Lower leg skin (tissue), 4 donors: ENCODE measurements around the gene TMED9. TPM values are rescaled to one million over a fixed set of nuclear protein-coding genes. Genes with fewer than 3 reads are reported as not detected.

Experiments
- DNase-seq, 2 donors: peaks; one replicate each; pipeline ENCODE4 v3.0.0-alpha.2; 2019; ENCODE audit warnings: low spot score in 2 of 2
- H3K4me3 ChIP-seq: fragments of 200-600 bp; sonication (generic); 2 replicates; pipeline ENCODE4 v1.5.1; 2017; ENCODE audit warnings: mild to moderate bottlenecking, low read depth; ENCODE audit not compliant: poor library complexity, severe bottlenecking
- CTCF ChIP-seq, 3 donors: fragments of 450-650 bp; IDR thresholded peaks; one replicate each; pipeline ENCODE4 v1.5.1; 2016; ENCODE audit warnings: antibody characterized with exemption in 3 of 3, mild to moderate bottlenecking in 3 of 3, moderate library complexity in 2 of 3
- POLR2A ChIP-seq, 2 donors: fragments of 450-650 bp; IDR thresholded peaks; one replicate each; pipeline ENCODE4 v1.6.1; 2016 to 2017; ENCODE audit warnings: antibody characterized with exemption in 2 of 2, mild to moderate bottlenecking in 1 of 2, moderate library complexity in 1 of 2
- WGBS, 2 donors: methylation state at CpG; one replicate each; pipeline ENCODE4 v1.1.5; 2018; 5-methylcytosine and 5-hydroxymethylcytosine counted together
- intact Hi-C: fragments of 100-400 bp; cut with DNase I; formaldehyde crosslinking; loops from one replicate; pipeline ENCODE4 v1.15.0; 2023; ENCODE audit warnings: low total_unique reads
- total RNA-seq, 4 donors: library from RNA; depleted of rRNA; stranded (reverse); fragments of >200 nt; gene quantifications; one replicate each; pipeline ENCODE4 v1.1.0, GENCODE V29; 2016

Gene TMED9
- total RNA-seq, 4 donors from 2014 or later = 70.4 to 95.7 (median 80.4) TPM

GRCh38 chr5:177607452-177608192, 15.6 kb downstream of the TMED9 start:
- intact Hi-C loops = no loop called here
- 36 to 37% methylated on average over 10 to 15 of the region's 15 CpGs for WGBS, 2 donors
- TF ChIP-seq POLR2A (IDR thresholded peaks at IDR 0.05) = no peak
- TF ChIP-seq CTCF (IDR thresholded peaks at IDR 0.05) = peak in 1 of 3 donors; percentile 43
- H3K4me3 ChIP-seq = no peak overlapping the region
- DNase-seq = peak; percentile 58 to 91

DNA sequence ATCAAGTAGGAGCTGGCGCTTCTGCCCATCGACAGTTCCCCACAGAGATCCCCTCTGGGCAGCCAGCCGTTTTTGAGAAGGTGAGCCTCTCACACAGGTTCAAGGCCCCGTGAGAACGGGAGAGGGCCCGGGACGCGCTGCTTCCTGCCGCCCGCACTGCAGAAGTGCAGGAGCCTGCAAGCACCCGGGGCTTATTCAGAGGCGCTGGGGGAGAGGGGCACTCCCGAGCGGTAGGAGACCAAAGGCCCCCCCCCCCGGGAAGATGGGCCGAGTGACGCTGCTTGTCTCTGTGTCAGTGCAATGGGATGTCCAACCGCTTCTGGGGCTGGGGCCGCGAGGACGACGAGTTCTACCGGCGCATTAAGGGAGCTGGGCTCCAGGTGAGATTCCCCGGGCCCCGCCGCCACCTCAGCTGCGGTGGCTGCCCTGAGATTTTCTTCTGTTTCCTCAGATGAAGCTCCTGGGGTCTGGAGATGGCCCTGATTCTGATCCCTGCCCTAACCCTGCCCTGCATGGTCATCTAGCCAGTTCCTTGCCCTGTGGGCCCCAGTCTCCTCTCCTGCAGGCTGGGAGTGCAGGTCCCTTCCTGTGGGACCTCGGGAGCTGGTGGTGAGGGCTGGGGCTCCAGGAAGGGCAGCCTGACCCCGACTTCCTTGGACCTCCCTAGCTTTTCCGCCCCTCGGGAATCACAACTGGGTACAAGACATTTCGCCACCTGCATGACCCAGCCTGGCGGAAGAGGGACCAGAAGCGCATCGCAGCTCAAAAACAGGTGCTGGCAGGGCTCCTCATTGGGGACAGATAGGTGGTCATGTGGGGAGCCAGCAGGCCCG, 16.5 kb downstream of the TMED9 start:
- 90 to 91% methylated on average over 33 to 37 of the region's 37 CpGs for WGBS, 2 donors
- intact Hi-C loops = no loop called here
- no peak for DNase-seq
- TF ChIP-seq POLR2A (IDR thresholded peaks at IDR 0.05) (no peak), CTCF (IDR thresholded peaks at IDR 0.05) (no peak)
- H3K4me3 ChIP-seq = no peak overlapping the region

DNA sequence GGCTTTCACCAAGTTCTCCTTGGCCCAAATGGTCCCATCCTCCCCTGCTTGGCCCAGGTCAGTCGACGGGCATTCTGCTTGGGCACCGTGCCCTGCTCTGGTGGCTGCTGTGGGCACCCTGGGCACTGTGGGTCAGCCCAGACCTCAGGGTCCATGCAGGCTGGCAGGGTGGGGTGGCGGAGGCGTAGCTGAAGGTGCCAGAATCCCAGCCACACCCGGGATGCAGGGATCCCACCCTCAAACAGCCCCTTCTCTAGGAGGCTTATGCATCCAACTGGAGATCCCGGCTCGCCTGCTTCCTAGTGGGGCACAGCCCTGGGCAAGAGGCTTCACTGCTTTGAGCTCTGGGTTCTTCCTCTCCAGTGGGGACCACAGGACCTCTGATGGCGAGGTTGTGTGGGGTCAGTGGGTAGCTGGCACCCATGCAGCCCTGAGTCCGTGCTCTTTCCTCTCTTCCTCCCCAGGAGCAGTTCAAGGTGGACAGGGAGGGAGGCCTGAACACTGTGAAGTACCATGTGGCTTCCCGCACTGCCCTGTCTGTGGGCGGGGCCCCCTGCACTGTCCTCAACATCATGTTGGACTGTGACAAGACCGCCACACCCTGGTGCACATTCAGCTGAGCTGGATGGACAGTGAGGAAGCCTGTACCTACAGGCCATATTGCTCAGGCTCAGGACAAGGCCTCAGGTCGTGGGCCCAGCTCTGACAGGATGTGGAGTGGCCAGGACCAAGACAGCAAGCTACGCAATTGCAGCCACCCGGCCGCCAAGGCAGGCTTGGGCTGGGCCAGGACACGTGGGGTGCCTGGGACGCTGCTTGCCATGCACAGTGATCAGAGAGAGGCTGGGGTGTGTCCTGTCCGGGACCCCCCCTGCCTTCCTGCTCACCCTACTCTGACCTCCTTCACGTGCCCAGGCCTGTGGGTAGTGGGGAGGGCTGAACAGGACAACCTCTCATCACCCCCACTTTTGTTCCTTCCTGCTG, 17.4 kb downstream of the TMED9 start:
- no peak overlapping the region for H3K4me3 ChIP-seq
- intact Hi-C loops = no loop called here
- no peak for TF ChIP-seq CTCF (IDR thresholded peaks at IDR 0.05)
- TF ChIP-seq POLR2A (IDR thresholded peaks at IDR 0.05) = no peak
- DNase-seq = no peak
- 56 to 67% methylated on average over 13 to 17 of the region's 21 CpGs for WGBS, 2 donors

- intact Hi-C loops = no loop called here
- no peak for TF ChIP-seq POLR2A (IDR thresholded peaks at IDR 0.05)
- TF ChIP-seq CTCF (IDR thresholded peaks at IDR 0.05) = no peak
These were observed 18.2 kb downstream of the TMED9 start for GRCh38 chr5:177610131-177610769.

More at GRCh38 chr5:177610131-177610769, 18.2 kb downstream of the TMED9 start:
- no peak overlapping the region for H3K4me3 ChIP-seq
- DNase-seq = no peak
- WGBS, 2 donors = 57 to 64% methylated on average over 13 of the region's 13 CpGs
